HG03196 (cell line): Measurements from ENCODE around the gene MTA1.
A peak's percentile ranks its signal among the peaks of the same experiment; 100 is the strongest.

Experiments used
- ATAC-seq: cut with Tn5 transposase; IDR thresholded peaks from one replicate; pipeline ENCODE4 v1.9.1; 2021; ENCODE audit not compliant: unreplicated experiment

MTA1 gene

DNA sequence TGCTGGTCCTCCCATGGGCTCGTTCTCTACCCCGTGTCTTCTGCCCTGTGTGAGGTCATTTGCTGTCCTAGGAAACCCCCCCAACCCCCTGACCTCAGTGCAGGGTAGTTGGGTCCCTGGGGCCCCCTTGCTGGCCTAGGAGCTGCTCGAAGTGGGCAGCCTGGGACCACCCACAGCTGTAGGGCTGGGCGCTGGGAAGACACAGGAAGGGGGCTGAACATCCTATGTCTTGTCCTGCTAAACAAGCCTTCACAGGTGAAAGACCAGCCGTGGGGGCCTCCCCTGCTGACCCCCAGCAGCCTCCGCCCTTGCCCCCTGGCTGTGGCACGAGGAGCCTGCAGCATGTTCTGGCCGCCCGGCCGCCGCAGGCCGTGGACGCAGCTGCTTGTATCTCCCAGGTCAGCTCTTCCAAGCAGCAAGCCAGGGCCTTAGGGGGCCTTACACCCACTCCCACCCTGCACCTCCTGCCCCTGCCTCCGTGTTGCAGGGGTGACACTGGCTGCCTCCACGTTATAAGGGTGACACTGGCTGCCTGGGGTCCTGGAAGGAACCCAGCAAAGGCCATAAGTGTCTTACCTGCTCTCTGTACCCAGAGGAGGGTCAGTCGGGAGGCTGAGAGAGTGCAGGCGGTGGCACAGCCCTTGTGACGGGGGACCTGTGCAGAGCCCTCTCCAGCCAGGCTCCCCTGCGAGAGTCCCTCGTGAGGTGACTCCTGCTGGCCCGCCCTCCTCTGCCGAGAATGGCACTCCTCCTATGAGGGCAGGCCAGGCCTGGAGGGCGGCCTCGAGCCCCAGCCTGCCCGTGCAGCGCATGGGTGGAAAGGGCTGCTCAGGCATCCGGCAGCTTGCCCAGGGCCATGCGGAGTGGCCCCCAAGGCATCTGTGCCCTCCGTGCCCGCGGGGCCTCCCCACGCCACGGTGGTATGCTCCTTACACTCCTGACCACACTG, 32.8 kb upstream of the MTA1 start:
- ATAC-seq = no peak

DNA sequence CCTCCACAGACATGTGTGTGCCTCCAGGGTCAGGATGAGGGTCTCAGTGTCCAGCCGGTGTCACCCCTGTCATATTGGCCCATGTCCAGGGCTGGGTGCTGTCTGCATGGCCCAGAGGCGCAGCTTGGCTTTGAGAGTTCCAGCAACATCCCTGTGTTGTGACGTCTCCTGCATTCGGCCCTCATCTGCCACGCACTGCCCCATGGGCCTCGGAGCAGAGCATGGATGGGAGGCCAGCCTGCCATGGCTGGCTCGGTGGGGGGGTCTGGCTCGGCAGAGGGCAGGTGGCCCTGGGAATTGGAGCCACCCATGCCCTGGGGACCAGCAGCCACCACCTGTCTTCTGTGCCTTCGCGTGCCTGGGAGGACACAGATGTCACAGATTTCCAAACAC, 32.1 kb upstream of the MTA1 start:
- ATAC-seq = no peak

DNA sequence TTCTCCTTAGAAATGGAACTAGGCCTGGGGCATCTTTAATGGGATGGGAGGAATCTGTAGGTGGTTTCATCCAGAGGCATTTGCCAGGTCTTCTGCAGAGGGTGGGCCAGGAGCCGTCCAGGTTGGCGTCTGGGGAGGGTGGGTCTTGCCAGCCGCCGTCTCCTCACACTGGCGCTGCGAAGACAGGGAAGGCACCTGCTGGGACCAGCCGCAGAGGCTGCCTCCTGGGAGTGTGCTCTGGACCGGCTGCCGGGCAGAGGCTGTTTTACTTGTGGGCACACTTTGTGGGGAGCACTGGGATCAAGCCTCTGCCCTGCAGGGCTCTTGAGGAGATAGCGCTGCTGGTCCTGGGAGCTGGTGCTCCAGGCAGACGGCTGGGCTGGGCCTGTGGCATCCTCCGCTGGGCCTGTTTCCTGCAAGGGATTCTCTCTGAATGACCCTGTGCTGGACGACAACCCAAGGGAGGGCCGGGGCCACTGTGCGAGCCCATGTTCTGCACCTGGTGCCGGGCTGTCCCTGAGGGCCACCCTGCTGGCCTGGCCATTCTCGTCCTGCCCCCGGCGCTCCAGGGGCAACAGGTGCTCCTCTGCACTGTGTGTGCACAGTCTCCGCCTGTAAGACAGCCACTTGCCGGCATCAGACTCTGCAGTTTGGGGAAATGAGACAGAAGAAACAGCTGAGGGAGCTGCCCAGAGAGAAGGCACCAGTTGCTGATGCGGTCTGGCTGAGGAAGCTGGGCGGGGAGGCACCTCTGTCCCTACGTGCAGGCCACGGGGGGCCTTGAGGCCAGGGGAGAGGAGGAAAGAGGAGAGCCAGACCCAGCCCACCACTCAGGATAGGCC, 31.3 kb upstream of the MTA1 start:
- ATAC-seq = no peak

DNA sequence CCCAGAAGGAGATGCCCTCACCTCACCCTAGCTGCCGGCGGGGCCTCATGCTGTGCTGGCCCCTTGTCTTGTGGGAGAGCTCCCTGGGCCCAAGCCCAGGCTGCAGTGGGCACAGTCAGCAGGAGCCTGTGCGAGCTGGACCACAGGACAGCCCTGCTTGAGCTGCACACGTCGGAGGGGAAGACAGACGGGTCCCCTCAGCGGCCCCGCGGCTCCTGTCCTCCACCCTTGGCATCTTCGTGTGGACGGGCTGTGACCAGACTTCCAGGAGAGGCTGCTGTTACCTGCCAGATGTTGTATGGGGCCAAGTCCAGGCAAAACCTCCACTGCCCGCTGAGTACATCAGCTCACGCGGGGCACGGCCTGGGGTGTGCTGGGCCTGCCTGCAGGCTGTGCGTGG, 30.7 kb upstream of the MTA1 start:
- ATAC-seq = no peak

DNA sequence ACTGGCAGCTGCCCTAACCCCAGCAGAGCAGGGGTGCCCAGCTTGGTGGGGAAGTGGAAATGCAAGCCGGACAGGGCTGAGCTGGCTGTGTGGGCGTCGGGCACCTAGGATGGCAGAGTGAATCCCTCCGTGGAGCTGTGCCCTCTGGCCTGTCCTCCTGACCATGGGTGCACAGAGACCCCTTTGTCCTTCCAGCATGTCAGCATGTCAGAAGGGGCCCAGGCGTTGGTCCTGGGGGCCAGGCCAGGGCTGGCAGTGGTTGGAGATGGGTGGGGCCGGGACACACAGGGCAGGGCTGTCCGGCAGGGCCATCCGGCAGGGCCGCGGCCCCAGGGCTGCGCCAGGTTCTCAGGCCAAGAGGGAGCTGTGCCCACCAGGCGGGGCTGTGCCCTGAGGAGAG, 30.1 kb upstream of the MTA1 start:
- no peak for ATAC-seq

DNA sequence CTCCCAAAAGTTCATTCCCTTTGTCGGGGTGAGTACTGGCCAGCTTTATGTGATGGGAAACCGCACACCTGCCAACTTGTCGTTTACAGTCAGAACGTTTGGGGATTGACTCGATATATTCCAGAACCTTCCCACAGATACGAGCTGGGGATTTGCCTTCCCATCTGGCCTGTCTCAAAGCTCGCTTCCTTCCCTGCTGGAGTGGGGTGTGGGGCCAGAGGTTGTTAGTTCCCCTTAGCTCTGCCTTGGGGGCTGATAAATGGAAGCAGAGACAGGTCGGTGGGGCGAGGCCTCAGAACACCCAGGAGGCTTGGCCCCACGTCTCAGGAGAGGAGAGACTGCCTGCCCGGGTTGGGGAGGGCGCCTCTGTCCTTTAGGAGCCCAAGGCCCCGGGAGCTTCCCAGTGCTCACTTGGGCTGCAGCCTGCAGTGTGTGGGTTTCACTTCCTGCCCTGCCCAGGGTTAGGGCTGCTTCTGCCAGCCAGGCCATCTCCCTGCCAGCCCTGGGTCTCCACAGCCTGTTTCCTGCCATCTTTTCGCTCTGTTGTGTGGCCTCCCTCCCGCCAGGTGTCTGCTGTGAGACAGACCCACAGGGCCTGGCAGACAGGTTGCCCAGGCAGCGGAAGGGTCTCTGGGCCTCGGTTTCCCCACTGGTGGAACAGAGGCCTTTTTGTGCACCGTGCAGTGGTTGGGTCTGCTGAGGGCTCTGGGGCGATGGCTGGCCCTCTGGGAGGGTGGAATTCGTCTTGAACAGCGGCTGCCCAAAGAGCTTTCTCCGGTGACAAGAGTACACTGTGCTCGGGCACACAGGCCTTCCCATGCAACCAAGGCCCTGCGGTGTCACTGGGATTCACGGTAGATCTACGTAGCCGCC, 29.4 kb upstream of the MTA1 start:
- ATAC-seq = no peak

DNA sequence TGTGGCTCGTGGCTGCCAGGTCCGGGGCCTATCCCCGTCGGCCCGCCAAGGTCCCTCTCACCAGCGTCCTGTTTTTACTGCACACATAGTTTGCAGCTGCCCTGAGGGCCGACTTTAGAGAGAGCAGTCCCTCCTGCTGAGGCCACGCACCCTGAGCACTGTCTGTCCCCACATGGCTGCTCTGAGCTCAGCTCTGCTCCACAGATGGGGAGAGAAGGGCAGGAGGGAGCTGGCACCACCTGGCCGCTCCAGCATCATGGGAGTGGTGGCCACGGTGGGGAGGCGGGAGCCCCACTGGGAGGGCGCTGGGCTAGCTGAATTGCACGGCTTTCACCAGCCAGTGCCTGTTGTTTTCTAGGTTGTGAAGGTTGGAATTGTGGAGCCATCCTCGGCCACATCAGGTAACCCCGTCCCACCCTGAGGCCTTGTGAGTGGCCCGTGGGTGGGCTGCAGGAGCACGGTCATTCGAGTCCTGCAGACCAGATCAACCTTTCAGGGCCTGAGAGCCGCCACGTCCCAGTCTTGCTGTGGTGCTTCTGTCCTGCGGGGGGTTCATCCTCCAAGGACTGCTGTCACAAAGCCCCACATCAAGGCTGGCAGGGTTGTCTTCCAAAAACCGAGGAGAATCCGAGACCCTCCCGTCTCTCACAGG, 28.7 kb upstream of the MTA1 start:
- ATAC-seq = no peak

GRCh38 chr14:105391541-105391940, 28.1 kb upstream of the MTA1 start:
- no peak for ATAC-seq

- no peak for ATAC-seq
Measured at GRCh38 chr14:105392131-105393090, 27.2 kb upstream of the MTA1 start.

- ATAC-seq = no peak
Measured at GRCh38 chr14:105393151-105393550, 26.5 kb upstream of the MTA1 start.

- ATAC-seq = no peak
Measured at GRCh38 chr14:105394714-105395537, 24.7 kb upstream of the MTA1 start.

- ATAC-seq = no peak
Measured at GRCh38 chr14:105395538-105395854, 24.1 kb upstream of the MTA1 start.

DNA sequence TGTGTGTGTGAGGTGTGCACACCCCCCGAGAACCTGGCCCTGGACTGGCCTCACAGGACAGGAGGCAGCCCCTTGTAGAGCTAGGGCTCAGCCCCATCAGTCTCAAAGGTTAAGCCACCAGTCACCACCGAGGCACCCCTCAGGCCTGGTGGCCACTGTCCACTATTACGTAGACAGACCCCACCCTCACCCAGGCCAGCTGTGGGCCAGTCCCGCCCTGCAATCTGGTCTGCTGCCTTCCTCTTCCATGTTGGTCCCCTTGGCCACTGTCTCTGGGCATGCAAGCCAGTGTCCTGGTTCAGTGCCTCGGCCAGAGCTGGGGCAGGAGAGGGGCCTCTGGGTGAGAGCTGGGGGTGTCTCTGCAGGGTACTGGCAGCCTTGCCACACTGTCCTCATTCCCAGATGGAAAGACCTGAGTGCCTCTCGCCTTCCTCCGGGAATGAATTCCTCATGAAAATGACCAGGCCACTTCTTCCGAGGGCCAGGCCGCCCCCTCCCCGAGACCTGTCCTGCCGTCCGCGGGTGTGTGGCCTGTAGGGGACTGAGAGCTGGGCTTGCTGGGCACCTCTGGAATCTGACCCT, 22.2 kb upstream of the MTA1 start:
- ATAC-seq = no peak

- peak; percentile 53 for ATAC-seq
Measured at GRCh38 chr14:105398044-105398725, 21.4 kb upstream of the MTA1 start, which contains the start of gene TEX22. TSS of gene TEX22 (plus strand) at chr14:105398538. CDS start at chr14:105399341, 803 bp downstream.

- ATAC-seq = peak; percentile 31
Measured at GRCh38 chr14:105398726-105399465, 20.7 kb upstream of the MTA1 start.

GRCh38 chr14:105399466-105399775, 20.2 kb upstream of the MTA1 start:
- ATAC-seq = no peak

GRCh38 chr14:105400016-105400415, 19.6 kb upstream of the MTA1 start:
- no peak for ATAC-seq
